ENCODE measurements around the gene IRF1. TPM values are rescaled to one million over a fixed set of nuclear protein-coding genes. Genes with fewer than 3 reads are reported as not detected.

Gene IRF1
- total and polyA plus RNA-seq, 7 experiments from 2014 or later: 118 to 632 (median 174) TPM

DNA sequence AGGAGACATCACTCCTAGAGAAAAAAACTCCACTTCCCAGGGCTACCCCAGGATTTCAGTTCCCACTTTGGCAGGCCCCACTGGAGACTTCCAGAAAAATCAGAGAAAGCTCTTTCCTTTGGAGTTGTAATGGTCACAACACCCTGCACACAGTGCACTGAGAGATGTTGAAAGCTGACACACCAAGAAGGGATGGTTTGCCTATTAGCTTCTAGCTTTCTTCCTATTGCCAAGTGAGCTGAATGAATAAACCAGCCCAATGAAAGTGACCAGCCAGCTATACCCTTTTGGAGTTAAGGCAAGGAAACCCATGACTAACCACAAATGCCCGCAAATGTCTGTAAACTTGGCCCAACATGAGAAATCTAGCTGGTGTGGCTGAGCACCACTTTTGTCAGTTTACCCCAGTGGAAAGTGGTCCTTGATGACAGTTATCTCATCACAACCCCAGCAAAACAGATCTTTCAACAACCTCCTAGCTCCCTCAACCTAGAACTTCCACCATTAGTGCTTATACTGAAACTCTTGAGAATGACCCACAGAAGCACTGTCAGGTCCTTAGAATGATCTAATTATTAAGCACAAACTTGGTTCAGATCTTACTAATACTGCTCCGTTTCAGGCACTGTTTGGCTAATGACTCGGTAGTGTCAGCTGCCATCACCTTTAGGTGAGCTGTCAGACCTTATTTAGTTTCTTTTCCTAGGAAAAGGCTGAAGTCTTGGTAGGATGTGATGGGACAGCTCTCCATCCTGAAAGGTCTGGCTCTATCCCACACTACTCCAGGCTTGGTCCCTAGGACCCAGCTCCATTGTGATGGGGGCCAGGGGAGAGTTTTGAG is 11.2 kb downstream of the IRF1 start:
- ChIA-PET POLR2A (interaction anchor here (0.7 to 9.2 kb wide), 23 partner anchors 8 to 87 kb away, joined by 3 to 129 read pairs (median 9); partner anchors contain the start of gene IRF1), CTCF (interaction anchor here (1.2 to 5.6 kb wide), 10 partner anchors 9 to 92 kb away, joined by 3 to 46 read pairs (median 7); partner anchors contain the start of gene IRF1)
- H3K36me3 Mint-ChIP-seq: peaks cover 5 to 25% (median 6%) of the 10 kb centered on the region in 5 donors
- intact Hi-C loops (cut with micrococcal nuclease): no loop called here
- H3K9me3 Mint-ChIP-seq: peaks cover 0 to 7% (median 0%) of the 10 kb centered on the region in 11 donors
- H3K9me3 ChIP-seq (ENCODE audit: control insufficient read depth in 2 of 3, low read length in 3 of 3): no peaks in the 10 kb centered on the region
- DNase-seq (peak in 3 of 9 donors; percentile 12 to 31 (median 29)), ATAC-seq (no peak)
- no peak overlapping the region for H3K4me3 ChIP-seq (ENCODE audit: low read length)
- peaks cover 10 to 84% of the 10 kb centered on the region in 2 donors for H3K4me1 ChIP-seq (ENCODE audit: control insufficient read depth in 2 of 2, insufficient read depth in 2 of 2, low read length in 2 of 2)
- no peaks in the 10 kb centered on the region for H3K27me3 Mint-ChIP-seq
- H3K27ac ChIP-seq (ENCODE audit: low read depth, low read length): peak overlapping the region; percentile 47
- peaks cover 33 to 78% (median 70%) of the 10 kb centered on the region in 7 donors for H3K4me1 Mint-ChIP-seq
- H3K27ac Mint-ChIP-seq: peak overlapping the region; percentile 85 to 97 (median 92)
- peaks cover 12 to 26% (median 17%) of the 10 kb centered on the region in 3 experiments for H3K36me3 ChIP-seq (ENCODE audit: control insufficient read depth in 2 of 3, insufficient read depth in 3 of 3, low read length in 3 of 3)
- H3K27me3 ChIP-seq (ENCODE audit: control insufficient read depth in 2 of 2, insufficient read depth in 2 of 2, low read length in 2 of 2): no peaks in the 10 kb centered on the region
- H3K4me3 Mint-ChIP-seq: peak overlapping the region in 4 of 10 donors; percentile 13 to 42 (median 22)

DNA sequence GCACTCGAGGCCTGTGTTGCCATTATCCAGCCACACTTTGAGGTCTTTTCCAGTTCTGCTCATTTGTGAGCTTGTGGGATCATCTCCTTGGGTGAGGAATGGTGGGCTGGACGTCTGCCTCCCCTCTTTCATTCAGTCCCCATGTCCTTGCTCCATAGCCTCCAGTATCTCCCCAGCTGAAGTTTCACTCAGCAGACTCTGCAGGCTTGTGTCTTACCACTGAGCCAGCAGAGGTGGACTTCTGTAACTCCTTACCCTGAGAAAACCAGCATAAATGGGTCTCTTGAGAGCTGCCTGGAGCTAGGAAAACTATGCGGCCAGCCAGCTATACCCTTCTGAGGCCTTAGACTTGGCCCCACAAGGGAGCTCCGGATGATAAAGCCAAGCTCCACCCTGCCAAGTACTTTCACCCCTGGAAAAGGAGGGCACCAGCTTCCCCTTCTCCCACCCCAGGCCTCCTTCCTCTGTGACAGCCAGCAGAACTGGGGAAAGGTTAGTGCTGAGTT is 12.2 kb downstream of the IRF1 start:
- intact Hi-C loops (cut with micrococcal nuclease): no loop called here

DNA sequence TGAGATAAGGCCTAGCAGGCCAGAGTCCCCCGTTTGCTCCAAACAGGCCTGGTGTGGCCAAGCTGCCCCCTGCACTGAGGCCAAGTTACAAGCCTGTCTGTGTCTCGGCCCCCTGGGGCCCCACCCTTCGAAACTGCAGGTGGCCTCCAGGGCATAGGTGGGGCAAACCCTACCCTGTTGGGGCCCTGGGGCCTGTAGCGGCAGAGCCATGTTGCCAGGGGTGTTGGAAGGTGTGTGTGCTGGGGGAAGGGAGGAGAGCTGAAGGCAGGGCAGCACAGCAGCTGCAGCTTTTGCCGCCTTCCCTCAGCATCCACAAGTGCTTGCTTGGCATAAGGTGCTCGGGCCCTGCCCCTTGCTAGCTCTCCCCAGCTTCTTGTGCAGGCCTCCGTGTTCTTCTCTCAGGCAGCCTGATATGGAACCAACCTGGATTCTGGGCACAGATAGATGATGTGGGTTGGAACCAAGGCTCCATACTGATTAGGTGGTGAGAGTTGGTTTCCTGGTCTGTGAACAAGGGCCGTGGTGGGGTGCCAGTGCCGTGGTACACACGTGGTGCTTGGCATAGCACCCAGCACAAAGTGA is 12.7 kb downstream of the IRF1 start:
- Histone ChIP-seq H3K4me3 (ENCODE audit: low read length) (no peak overlapping the region), H3K4me1 (ENCODE audit: control insufficient read depth in 2 of 2, insufficient read depth in 2 of 2, low read length in 2 of 2) (peaks cover 17 to 83% of the 10 kb centered on the region in 2 donors), H3K9me3 (ENCODE audit: control insufficient read depth in 2 of 3, low read length in 3 of 3) (no peaks in the 10 kb centered on the region), H3K27me3 (ENCODE audit: control insufficient read depth in 2 of 2, insufficient read depth in 2 of 2, low read length in 2 of 2) (no peaks in the 10 kb centered on the region), H3K27ac (ENCODE audit: low read depth, low read length) (peak overlapping the region; percentile 47), H3K36me3 (ENCODE audit: control insufficient read depth in 2 of 3, insufficient read depth in 3 of 3, low read length in 3 of 3) (peaks cover 0 to 12% (median 3%) of the 10 kb centered on the region in 3 experiments)
- H3K27me3 Mint-ChIP-seq: no peaks in the 10 kb centered on the region
- ATAC-seq: peak; percentile 5
- peak overlapping the region in 7 of 10 donors; percentile 2 to 59 (median 42) for H3K4me3 Mint-ChIP-seq
- peak in 3 of 9 donors; percentile 47 to 66 (median 58) for DNase-seq
- H3K9me3 Mint-ChIP-seq: peaks cover 0 to 10% (median 0%) of the 10 kb centered on the region in 11 donors
- H3K36me3 Mint-ChIP-seq: peaks cover 0 to 17% (median 0%) of the 10 kb centered on the region in 5 donors
- H3K27ac Mint-ChIP-seq: peak overlapping the region; percentile 85 to 97 (median 92)
- peaks cover 37 to 79% (median 74%) of the 10 kb centered on the region in 7 donors for H3K4me1 Mint-ChIP-seq
- CTCF ChIA-PET: interaction anchor here (0.6 to 5.6 kb wide), 6 partner anchors 11 to 91 kb away, joined by 3 to 46 read pairs (median 7); partner anchors contain the start of gene IRF1
- POLR2A ChIA-PET: interaction anchor here (1.0 to 9.2 kb wide), 14 partner anchors 8 to 80 kb away, joined by 3 to 129 read pairs (median 15); partner anchors contain the start of gene IRF1
- intact Hi-C loops (cut with micrococcal nuclease): no loop called here

More for the DNA sequence above, 12.2 kb downstream of the IRF1 start:
- no peak overlapping the region for H3K4me3 ChIP-seq (ENCODE audit: low read length)
- Mint-ChIP-seq H3K27ac (peak overlapping the region; percentile 85 to 97 (median 92)), H3K4me1 (peaks cover 32 to 76% (median 70%) of the 10 kb centered on the region in 7 donors), H3K9me3 (peaks cover 0 to 5% (median 0%) of the 10 kb centered on the region in 11 donors), H3K36me3 (peaks cover 0 to 16% (median 0%) of the 10 kb centered on the region in 5 donors), H3K27me3 (no peaks in the 10 kb centered on the region), H3K4me3 (peak overlapping the region in 5 of 10 donors; percentile 2 to 59 (median 42))
- ChIA-PET POLR2A (interaction anchor here (1.0 to 9.2 kb wide), 18 partner anchors 9 to 87 kb away, joined by 3 to 129 read pairs (median 12); partner anchors contain the start of gene IRF1), CTCF (interaction anchor here (0.6 to 5.6 kb wide), 9 partner anchors 8 to 91 kb away, joined by 3 to 46 read pairs (median 4); partner anchors contain the start of gene IRF1)
- DNase-seq: peak in 2 of 9 donors; percentile 31 to 40
- no peaks in the 10 kb centered on the region for H3K27me3 ChIP-seq (ENCODE audit: control insufficient read depth in 2 of 2, insufficient read depth in 2 of 2, low read length in 2 of 2)
- peak; percentile 3 for ATAC-seq
- peaks cover 14 to 85% of the 10 kb centered on the region in 2 donors for H3K4me1 ChIP-seq (ENCODE audit: control insufficient read depth in 2 of 2, insufficient read depth in 2 of 2, low read length in 2 of 2)
- peaks cover 3 to 17% (median 8%) of the 10 kb centered on the region in 3 experiments for H3K36me3 ChIP-seq (ENCODE audit: control insufficient read depth in 2 of 3, insufficient read depth in 3 of 3, low read length in 3 of 3)
- H3K9me3 ChIP-seq (ENCODE audit: control insufficient read depth in 2 of 3, low read length in 3 of 3): no peaks in the 10 kb centered on the region
- peak overlapping the region; percentile 47 for H3K27ac ChIP-seq (ENCODE audit: low read depth, low read length)

DNA sequence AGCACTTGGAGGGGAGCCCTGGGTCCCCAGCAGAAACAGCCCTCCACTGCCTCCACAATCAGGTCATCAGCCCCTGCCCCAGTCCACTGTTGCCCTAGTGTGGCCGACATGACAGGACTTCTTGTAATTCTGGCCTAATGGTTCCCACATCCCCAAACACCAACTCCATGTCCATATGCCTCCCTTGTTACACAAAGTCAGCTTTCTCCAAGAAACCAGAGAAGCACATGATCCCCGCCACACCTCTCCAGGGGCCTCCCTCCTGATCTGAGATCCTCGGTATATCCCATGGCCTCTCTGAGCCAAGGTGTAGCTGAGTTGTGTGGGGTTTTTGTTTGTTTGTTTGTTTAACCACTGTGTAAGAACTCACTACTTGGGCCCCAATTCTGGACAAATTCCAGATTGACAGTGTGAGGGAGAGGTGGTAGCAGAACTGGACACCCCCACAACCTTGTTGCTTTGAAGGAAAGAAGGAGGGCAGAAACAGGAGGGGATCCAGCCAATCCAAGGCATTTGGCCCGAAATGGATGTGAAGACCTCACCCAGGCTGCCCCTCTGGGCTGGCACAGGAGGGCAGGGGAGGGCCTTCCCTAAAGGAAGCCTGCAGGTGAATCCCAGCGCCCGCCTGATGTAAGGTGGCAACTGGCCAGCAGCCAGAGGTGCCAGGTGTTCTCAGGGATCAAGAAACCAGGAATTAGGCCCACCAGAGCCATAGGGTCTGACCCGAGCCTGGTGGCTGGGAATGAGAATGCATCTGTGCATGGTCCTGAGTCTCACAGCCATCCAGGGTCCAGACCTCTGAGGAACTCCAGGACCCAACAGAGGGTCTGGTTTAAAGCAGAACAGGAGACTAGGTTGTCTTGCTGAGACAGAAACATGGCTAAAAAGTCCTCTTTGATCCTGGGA is 13.4 kb downstream of the IRF1 start:
- H3K36me3 ChIP-seq (ENCODE audit: control insufficient read depth in 2 of 3, insufficient read depth in 3 of 3, low read length in 3 of 3): peaks cover 0 to 9% (median 0%) of the 10 kb centered on the region in 3 experiments
- H3K9me3 Mint-ChIP-seq: peaks cover 0 to 10% (median 0%) of the 10 kb centered on the region in 11 donors
- H3K4me1 Mint-ChIP-seq: peaks cover 37 to 79% (median 78%) of the 10 kb centered on the region in 7 donors
- intact Hi-C loops (cut with micrococcal nuclease): no loop called here
- peak in 3 of 9 donors; percentile 33 to 62 (median 50) for DNase-seq
- peaks cover 0 to 14% (median 0%) of the 10 kb centered on the region in 5 donors for H3K36me3 Mint-ChIP-seq
- no peak overlapping the region for H3K4me3 ChIP-seq (ENCODE audit: low read length)
- H3K27me3 ChIP-seq (ENCODE audit: control insufficient read depth in 2 of 2, insufficient read depth in 2 of 2, low read length in 2 of 2): no peaks in the 10 kb centered on the region
- ChIA-PET CTCF (interaction anchor here (0.6 to 5.6 kb wide), 4 partner anchors 12 to 87 kb away, joined by 4 to 46 read pairs (median 6); partner anchors contain the start of gene IRF1), POLR2A (interaction anchor here (0.6 to 9.2 kb wide), 15 partner anchors 8 to 411 kb away, joined by 3 to 129 read pairs (median 15); partner anchors contain the start of gene IRF1)
- H3K27ac Mint-ChIP-seq: peak overlapping the region; percentile 85 to 97 (median 92)
- no peaks in the 10 kb centered on the region for H3K9me3 ChIP-seq (ENCODE audit: control insufficient read depth in 2 of 3, low read length in 3 of 3)
- H3K4me1 ChIP-seq (ENCODE audit: control insufficient read depth in 2 of 2, insufficient read depth in 2 of 2, low read length in 2 of 2): peaks cover 21 to 90% of the 10 kb centered on the region in 2 donors
- peak overlapping the region in 8 of 10 donors; percentile 12 to 59 (median 31) for H3K4me3 Mint-ChIP-seq
- peak; percentile 0 for ATAC-seq
- H3K27me3 Mint-ChIP-seq: no peaks in the 10 kb centered on the region
- H3K27ac ChIP-seq (ENCODE audit: low read depth, low read length): peak overlapping the region; percentile 47

DNA sequence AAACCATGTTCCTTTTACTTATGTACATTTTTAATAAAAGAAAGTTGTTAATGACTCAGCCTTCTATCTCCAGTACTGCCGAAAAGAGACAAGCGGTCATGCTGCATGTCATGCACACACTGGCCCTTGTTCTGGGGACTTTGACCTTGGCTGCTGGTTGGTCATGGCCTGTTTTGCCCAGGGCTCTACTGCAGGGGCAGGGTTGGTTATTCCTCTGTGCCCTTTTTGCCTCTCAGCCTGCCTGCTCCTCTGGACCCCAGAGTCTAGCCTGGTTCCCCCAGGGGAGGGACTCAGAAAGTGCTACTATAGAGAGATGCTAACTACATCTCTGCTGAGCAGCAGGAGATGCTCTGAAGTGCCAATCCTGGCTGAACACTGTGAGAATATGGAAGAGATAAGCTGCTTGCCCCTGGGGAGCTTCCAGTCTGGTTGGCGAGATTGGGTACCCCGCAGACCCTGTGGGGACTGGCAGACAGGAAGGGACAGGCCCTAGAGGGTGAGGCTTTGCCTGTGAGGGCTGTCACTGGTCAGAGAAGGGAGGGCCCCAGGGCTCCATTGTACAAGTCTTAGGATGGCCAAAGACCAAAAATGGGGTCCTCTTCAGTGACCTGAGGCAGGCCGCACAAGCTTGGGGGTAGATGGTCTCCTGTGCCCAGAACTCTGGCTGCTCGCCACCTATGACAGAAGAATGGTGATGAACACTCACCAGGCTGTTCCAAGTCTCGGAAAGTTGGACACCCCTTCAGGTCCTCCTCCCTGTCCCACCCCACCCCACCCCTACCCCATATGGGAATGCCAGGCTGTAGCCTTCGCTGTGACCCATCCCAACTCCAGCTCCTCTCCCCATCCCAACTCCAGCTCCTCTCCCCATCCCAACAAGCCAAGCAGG is 14.3 kb downstream of the IRF1 start:
- no peaks in the 10 kb centered on the region for H3K9me3 ChIP-seq (ENCODE audit: control insufficient read depth in 2 of 3, low read length in 3 of 3)
- H3K9me3 Mint-ChIP-seq: peaks cover 0 to 10% (median 0%) of the 10 kb centered on the region in 11 donors
- no peaks in the 10 kb centered on the region for H3K27me3 ChIP-seq (ENCODE audit: control insufficient read depth in 2 of 2, insufficient read depth in 2 of 2, low read length in 2 of 2)
- H3K4me3 Mint-ChIP-seq: peak overlapping the region in 5 of 10 donors; percentile 14 to 59 (median 24)
- H3K4me3 ChIP-seq (ENCODE audit: low read length): no peak overlapping the region
- peaks cover 0 to 13% (median 0%) of the 10 kb centered on the region in 5 donors for H3K36me3 Mint-ChIP-seq
- peak overlapping the region; percentile 85 to 97 (median 92) for H3K27ac Mint-ChIP-seq
- DNase-seq (peak in 2 of 9 donors; percentile 23 to 48), ATAC-seq (no peak)
- H3K4me1 ChIP-seq (ENCODE audit: control insufficient read depth in 2 of 2, insufficient read depth in 2 of 2, low read length in 2 of 2): peaks cover 30 to 92% of the 10 kb centered on the region in 2 donors
- H3K27me3 Mint-ChIP-seq: no peaks in the 10 kb centered on the region
- POLR2A ChIA-PET: interaction anchor here (0.6 to 9.2 kb wide), 9 partner anchors 10 to 412 kb away, joined by 3 to 129 read pairs (median 5); partner anchors contain the start of gene IRF1
- H3K4me1 Mint-ChIP-seq: peaks cover 38 to 84% (median 82%) of the 10 kb centered on the region in 7 donors
- H3K36me3 ChIP-seq (ENCODE audit: control insufficient read depth in 2 of 3, insufficient read depth in 3 of 3, low read length in 3 of 3): peaks cover 0 to 4% (median 0%) of the 10 kb centered on the region in 3 experiments
- peak overlapping the region; percentile 46 for H3K27ac ChIP-seq (ENCODE audit: low read depth, low read length)
- CTCF ChIA-PET: interaction anchor here (0.6 to 5.6 kb wide), 2 partner anchors 13 to 16 kb away, joined by 5 to 46 read pairs; partner anchors contain the start of gene IRF1
- intact Hi-C loops (cut with micrococcal nuclease): no loop called here

Measured in naive thymus-derived CD4-positive, alpha-beta T cell (primary cell).